Choroid plexus epithelial cell (primary cell): Measurements from ENCODE around the gene ALK.

Source experiments
- DNase-seq: peaks from one replicate; pipeline ENCODE4 v3.0.0-alpha.2; 2010; ENCODE audit warnings: low read depth
- H3K4me3 ChIP-seq: 2 replicates; pipeline ENCODE4 v1.5.1; 2011; ENCODE audit warnings: low read depth, mild to moderate bottlenecking, control low read depth, low read length, moderate library complexity
- CTCF ChIP-seq: conservative IDR thresholded peaks from 2 replicates; pipeline ENCODE4 v1.5.1; 2011; ENCODE audit warnings: low read depth, mild to moderate bottlenecking, control low read depth, inconsistent platforms, low read length, moderate library complexity

ALK gene

GRCh38 chr2:29560566-29560965 lies 360.8 kb downstream of the ALK start:
- no peak for TF ChIP-seq CTCF
- no peak for DNase-seq
- H3K4me3 ChIP-seq = no peak overlapping the region

- no peak for DNase-seq
- H3K4me3 ChIP-seq = no peak overlapping the region
- TF ChIP-seq CTCF = no peak
Observed at GRCh38 chr2:29560030-29560429, 361.4 kb downstream of the ALK start.

- no peak for DNase-seq
- TF ChIP-seq CTCF = no peak
- no peak overlapping the region for H3K4me3 ChIP-seq
Observed at GRCh38 chr2:29559578-29559977, 361.8 kb downstream of the ALK start.

- TF ChIP-seq CTCF = no peak
- H3K4me3 ChIP-seq = no peak overlapping the region
- no peak for DNase-seq
Observed at GRCh38 chr2:29558097-29558496, 363.3 kb downstream of the ALK start.

- TF ChIP-seq CTCF = no peak
- H3K4me3 ChIP-seq = no peak overlapping the region
- no peak for DNase-seq
Observed at GRCh38 chr2:29557268-29557667, 364.1 kb downstream of the ALK start.

GRCh38 chr2:29549069-29549380 lies 372.4 kb downstream of the ALK start:
- no peak for TF ChIP-seq CTCF
- DNase-seq = no peak
- no peak overlapping the region for H3K4me3 ChIP-seq

- no peak for DNase-seq
- no peak overlapping the region for H3K4me3 ChIP-seq
- no peak for TF ChIP-seq CTCF
Observed at GRCh38 chr2:29544917-29545316, 376.5 kb downstream of the ALK start.
